DND-41 (cell line): ENCODE measurements around the gene ROCK2.
A peak's percentile ranks its signal among the peaks of the same experiment; 100 is the strongest.

Experiments used
- EZH2 ChIP-seq: IDR thresholded peaks from 3 replicates; pipeline ENCODE4 v1.6.1; 2012; ENCODE audit warnings: borderline replicate concordance, low read depth, mild to moderate bottlenecking, moderate library complexity, low read length, inconsistent platforms; ENCODE audit not compliant: severe bottlenecking
- TF ChIP-seq, protein P1 (sequence below): IDR thresholded peaks from 2 replicates; pipeline ENCODE4 v1.5.1; 2012; ENCODE audit warnings: borderline replicate concordance, low read length, moderate library complexity, mild to moderate bottlenecking; ENCODE audit not compliant: poor library complexity, severe bottlenecking; ENCODE audit errors: extremely low read depth

DNA sequence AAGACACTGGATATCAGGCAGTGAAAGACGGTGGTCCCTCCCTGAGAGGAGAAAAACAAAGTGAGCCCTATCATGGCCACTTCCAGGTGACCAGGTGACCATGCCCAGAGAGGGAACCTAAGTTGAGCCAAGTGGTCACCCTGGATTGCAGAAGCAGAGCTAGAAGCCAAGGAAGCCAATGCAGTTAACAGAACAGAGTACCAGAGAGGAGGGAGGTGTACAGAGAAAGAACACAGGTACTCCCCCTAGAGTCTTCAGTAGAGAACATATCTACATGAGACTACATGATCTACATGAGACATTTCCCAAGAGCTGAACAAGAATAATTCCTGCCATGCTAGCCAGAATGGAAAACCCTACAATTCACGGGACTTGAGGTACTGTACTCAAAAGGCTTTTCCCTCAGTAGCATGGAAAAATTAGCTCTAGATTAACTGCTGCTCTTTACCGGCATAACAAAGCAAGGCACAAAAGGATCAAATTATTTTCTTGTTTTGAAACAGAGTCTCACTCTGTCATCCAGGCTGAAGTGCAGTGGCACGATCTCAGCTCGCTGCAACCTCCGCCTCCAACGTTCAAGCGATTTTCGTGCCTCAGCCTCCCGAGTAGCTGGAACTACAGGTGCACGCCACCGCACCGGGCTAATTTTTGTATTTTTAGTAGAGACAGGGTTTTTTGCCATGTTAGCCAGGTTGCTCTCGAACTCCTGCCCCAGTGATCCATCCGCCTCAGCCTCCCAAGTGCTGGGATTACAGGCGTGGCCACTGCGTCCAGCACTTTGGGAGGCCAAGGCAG is 23.5 kb downstream of the ROCK2 start:
- TF ChIP-seq, protein P1, sequence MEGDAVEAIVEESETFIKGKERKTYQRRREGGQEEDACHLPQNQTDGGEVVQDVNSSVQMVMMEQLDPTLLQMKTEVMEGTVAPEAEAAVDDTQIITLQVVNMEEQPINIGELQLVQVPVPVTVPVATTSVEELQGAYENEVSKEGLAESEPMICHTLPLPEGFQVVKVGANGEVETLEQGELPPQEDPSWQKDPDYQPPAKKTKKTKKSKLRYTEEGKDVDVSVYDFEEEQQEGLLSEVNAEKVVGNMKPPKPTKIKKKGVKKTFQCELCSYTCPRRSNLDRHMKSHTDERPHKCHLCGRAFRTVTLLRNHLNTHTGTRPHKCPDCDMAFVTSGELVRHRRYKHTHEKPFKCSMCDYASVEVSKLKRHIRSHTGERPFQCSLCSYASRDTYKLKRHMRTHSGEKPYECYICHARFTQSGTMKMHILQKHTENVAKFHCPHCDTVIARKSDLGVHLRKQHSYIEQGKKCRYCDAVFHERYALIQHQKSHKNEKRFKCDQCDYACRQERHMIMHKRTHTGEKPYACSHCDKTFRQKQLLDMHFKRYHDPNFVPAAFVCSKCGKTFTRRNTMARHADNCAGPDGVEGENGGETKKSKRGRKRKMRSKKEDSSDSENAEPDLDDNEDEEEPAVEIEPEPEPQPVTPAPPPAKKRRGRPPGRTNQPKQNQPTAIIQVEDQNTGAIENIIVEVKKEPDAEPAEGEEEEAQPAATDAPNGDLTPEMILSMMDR, result peak; percentile 17
- no peak for TF ChIP-seq EZH2
